Stimulated activated CD4-positive, alpha-beta T cell treated with anti-CD3 and anti-CD28 coated beads, Interleukin-1b, Interleukin-23, amount 100 ng/mL, for 48 hours (primary cell): Measurements from ENCODE around the gene C1QTNF3.
"Not testable (repeated sequence)": the region's sequence is repeated elsewhere in the genome, so short reads cannot be mapped to it uniquely, and the experiment has no call there.

Experiments
- DNase-seq: peaks from one replicate; pipeline ENCODE4 v3.0.0-alpha.2; 2020

C1QTNF3 gene

DNA sequence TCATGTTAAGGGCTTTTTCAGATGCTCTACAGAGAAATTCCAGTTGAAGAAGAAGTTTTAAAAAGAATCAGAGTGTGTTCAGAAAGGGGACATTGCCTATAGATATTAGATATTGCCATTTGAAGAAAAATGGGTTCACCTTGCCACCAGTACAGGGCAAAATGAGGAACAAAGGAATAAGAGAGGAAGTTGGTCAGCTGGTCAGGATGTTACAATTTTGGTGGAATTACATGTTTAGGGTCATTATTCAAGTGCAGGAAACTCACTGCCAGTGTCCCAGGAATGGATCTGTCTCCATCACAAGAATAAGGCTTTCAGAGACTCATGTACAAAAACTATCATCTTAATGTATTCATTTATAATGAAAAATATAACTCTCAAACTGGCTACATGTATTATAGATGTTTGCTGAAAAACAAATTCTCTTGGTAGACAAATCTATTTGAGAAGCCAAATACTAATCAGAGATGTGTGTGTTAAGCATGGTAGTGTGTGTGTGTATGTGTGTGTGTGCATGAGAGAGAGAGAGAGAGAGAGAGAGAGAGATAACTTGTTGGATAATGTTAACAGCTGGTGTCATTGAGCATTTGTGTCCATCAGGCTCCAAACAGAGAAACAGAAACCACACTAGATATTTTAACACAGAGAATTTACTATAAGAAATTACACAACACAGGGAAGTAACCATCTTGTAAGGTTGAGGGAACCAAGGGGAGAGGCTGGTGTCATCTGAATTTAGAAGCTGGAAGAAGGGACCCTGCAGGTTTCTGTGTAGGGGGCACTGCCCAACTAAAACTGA, 5.0 kb upstream of the C1QTNF3 start:
- no peak for DNase-seq

GRCh38 chr5:34047143-34047542, 4.1 kb upstream of the C1QTNF3 start:
- no peak for DNase-seq

DNA sequence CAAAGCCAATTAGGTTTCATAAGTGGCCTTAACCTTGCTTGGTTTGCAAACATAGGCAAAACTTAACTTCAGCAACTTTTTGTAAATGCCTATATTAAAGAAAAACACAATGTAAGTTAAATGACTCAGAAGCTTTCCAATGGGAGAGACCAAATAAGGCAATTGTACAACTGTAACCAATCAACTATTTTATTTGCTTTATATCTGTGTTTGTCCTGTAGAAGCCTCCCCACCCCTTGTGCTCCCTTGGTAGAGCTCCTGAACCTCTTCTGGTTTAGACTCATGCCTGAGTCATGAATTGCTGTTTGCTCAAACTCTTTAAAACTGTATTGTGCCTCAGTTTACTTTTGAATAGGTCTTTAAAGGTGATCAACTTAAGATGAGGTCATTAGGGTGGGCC, 3.0 kb upstream of the C1QTNF3 start:
- no peak for DNase-seq

GRCh38 chr5:34045023-34045422, 2.0 kb upstream of the C1QTNF3 start:
- DNase-seq, result no peak

DNA sequence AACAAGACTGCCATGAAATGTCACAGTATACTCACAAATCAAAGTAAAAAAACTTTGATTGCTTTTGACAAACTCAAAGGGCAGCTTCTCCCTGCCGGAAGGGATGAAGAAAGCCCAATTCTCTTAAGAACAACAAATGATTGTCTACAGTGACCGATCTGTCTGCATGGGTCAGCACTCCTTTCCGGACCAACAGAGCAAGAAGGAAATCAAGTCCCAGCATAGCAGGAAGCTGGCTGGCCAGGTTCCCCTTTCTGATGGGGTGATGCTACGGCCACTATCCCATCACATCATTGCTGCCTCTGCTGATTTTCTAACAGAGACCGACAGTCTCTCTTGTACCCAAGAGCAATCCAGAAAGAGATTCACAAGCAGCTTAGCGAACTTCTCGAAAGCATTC, 692 bp downstream of the C1QTNF3 start:
- no peak for DNase-seq

DNA sequence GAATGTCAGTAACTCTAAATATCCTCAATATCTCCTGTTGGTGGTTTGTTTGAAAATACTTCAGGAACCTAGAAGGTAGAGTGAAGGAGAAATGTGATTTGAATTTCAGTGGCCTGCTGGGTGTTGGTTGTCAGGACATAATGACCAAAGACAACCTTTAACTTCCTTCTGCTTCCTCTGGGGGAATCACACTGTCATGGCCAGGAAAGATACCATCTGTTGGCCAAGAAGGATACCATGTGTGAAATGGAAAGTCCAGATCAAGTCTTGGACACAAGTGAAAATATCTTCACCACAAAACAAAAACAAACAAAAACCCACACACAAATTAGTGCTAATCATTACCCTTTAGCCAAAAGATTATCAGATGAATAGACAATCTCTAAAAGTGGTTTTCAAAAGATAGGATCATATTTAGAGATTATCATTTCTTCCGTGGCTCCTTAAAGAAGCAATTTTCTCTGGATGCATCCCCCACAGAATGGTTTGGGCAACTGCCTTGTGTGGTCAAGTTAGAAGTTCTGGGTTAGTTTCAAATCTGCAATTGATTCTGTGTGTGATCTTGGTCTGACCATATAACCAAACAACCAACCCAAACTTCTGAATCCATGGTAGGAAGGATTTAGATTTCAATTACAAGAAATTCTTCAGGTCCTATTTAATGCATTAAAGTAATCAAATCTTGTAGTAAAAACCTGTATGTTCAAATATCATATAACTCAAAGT, 1.6 kb downstream of the C1QTNF3 start:
- no peak for DNase-seq

- no peak for DNase-seq
These were observed 2.5 kb downstream of the C1QTNF3 start for GRCh38 chr5:34040472-34040871.

GRCh38 chr5:34039398-34040157, 3.4 kb downstream of the C1QTNF3 start:
- DNase-seq, result no peak

- DNase-seq, result no peak
These were observed 4.2 kb downstream of the C1QTNF3 start for GRCh38 chr5:34038838-34039237.

GRCh38 chr5:34038390-34038789, 4.6 kb downstream of the C1QTNF3 start:
- no peak for DNase-seq

- DNase-seq, result no peak
These were observed 5.3 kb downstream of the C1QTNF3 start for GRCh38 chr5:34037726-34038125.

GRCh38 chr5:34035756-34036155, 7.3 kb downstream of the C1QTNF3 start:
- no peak for DNase-seq

DNA sequence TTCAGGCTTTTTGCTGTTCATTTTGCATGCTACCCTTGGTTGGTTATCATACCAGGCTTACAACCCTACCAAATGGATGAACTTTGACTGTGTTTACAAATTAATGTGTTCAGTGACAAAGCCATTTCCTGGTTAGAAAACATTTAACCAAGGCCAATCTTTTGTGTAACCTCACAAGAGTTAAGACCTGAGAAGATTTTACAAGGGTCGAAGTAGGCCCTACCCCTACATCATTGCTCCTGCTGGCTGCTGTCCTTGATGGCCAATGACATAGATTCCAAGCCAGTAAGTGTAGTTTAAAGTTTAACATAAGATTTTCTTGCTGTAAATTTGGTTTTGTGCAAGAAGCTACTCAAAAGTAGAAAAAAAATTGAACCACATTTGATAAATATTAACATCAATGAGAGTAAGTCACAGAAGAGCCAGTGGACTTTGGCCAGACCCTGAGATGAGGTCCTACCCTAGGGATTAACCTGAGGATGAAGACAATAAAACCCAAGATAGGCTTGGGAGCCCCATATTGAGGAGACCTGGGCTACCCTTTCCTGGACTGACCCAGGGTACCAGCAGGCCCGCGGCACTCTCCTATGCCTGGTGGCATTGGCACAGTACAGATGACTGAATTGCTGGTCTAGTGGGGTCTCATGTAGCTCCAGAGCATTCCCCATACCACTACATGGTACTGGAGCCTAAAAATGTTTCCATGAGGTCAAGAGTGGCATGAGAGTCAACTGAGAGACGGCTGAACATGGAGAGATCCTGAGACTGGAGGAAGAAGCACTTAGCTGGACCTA, 8.3 kb downstream of the C1QTNF3 start:
- no peak for DNase-seq

DNA sequence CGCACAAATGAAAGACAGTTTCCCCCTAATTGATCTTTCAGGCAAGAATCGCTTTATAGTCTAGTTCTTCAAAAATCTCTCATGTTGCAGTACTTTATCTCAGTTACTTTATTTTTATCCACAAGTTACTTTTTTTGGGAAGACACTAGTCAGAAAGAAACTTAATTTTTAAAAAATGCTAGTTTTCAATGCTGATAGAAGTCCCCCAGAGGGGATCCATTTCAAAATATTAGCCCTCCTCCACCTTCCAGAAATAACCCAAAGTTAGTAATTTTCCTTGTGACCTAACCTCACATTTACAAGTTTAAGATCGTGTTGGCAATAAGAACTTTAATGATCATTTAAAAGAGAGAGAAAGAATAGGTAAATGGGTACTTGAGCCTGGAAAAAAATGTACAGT, 11.0 kb downstream of the C1QTNF3 start:
- DNase-seq, result no peak

DNA sequence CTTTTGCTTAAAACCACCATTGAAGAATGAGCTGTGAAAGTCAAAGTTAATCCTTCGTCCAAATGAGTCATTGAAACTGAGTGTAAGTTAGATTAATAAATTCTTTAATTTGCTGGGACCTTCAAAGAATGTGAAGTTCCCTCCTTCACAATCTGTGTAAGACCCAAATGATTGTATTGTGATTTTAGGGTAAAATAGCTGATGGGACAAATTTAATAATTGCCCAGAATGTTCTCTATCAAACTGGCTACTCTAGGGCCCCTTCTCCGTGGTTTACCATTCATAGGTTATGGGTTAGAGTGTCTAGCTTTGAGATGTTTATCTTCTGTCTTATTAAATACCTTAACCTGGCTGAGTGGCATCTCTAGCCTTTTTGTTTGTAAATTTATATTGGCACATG, 11.9 kb downstream of the C1QTNF3 start:
- DNase-seq, result no peak

DNA sequence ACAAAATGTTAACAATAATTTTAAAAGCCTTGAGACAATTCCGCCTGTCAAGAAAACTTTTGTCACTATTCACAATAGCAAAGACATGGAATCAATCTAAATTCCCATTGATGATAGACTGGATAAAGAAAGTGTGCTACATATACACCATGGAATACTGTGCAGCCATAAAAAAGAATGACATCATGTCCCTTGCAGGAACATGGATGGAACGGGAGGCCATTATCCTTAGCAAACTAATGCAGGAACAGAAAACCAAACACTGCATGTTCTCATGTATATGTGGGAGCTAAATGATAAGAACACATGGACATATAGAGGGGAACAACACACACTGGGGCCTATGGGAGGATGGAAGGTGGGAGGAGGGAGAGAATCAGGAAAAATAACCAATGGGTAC, 12.4 kb downstream of the C1QTNF3 start:
- DNase-seq, result not testable (repeated sequence)

DNA sequence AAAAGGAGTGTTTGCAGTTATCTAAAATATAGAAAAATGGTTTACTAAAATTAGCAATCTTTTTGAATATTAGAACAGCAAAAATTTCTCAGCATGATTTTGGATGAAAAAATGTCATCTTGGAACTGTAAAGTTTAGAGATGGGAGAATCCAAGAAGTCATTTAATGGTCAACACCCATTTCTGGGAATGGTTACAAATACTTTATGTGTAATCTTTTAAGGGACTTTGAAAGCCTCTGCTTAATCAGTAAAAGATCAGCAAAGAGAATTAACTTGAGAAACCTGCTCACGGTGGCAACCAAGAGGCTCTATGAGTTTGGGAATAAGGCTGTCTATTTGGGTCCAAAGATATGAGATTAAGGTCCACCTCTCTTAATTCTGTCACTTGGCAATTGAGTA, 13.0 kb downstream of the C1QTNF3 start:
- no peak for DNase-seq

DNA sequence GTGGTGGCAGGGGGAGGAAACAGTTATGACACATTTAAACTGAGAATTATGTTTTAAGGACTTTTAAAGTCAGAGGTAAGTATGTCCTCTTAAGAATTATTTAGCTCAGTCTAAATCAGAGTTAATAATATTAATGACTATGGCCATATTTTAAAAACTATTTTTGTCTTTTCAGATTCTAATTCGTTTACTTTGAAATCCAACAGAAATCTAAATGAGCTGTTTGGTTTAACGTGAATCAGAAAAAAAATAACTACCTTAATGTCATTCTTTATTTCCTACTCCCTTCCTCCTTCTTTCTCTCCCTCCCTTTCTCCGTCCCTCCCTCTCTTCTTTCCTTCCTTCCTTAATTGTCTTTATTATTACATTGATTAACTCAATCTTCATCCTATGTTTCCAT, 14.7 kb downstream of the C1QTNF3 start:
- DNase-seq, result no peak

DNA sequence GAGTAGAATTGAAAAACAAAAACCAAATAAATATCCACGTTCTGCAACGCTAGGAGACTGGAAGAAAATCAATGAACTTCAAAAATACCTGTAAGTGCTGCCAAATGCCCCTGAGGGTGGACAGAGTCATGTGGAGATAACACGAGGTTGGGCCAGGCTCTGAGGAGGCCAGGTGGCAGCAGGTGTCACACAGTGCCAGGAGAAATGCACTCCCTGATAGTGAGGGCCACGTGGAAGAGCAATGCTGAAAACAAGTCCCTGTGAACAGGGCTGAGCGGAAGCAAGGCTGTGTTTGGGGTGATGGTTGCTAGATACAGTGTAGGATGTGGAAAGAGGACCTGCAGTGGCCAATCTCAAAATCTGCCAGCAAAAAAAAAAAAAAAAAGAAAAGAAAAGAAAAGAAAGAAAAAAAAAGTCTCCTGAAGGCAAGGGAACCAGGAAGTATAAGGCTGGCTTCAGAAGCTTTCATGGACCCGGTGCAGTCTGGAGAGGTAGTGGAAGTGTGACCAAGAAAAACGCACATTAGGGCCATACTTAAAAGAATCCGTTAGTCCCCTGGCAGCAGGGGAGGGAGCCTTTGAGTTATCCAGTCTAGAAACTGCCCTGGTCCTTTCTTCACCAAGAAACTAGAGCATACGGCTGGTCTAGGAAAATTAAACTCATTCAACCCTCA, 16.8 kb downstream of the C1QTNF3 start:
- DNase-seq, result no peak

DNA sequence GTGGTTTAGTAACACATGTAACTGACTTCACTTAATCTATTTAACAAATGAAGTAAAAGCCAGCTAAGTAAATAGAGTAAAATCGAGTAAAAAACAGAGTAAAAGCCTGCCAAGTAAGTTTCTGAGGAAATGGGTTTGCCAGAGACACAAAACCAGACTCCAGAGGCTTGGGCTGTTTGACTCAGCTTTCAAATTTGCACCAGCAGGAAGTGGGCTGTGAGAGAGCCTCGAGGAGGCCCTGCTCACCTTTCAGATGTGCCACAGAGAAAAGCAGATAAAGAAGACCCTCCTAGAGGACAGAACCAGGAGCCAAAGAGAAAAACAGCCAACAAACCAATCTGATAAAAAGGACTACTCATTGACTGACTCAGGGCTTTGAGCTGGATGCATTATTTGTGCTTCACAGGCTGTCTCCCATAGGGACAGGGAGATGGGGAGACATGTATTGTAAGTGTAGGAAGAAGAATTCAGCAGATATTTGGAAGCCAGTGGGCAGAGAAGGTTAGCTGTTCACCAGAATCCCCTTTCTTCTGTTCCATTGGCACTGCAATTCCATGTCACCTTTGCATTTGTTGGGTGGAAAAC, 20.8 kb downstream of the C1QTNF3 start:
- peak; percentile 65 for DNase-seq

DNA sequence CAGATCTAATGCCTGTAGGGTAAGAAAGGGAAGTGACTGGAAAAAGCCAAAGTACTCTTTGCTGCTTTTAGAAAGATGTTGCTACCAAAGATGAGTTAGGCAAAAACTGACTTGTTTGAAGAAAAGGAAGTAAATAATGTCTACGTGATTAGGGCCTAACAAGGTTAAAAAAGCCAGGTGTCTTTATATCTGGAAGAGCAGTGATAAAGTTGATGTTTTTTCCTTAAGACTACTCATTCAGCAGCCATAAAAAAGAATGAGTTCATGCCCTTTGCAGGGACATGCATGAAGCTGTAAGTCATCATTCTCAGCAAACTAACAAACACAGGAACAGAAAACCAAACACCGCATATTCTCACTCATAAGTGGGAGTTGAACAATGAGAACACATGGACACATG, 21.7 kb downstream of the C1QTNF3 start:
- no peak for DNase-seq

GRCh38 chr5:34020726-34021125, 22.3 kb downstream of the C1QTNF3 start:
- DNase-seq, result no peak
